ENCODE results near the gene EOMES.

Gene EOMES

GRCh38 chr3:27714692-27715453 lies 7.2 kb downstream of the EOMES start:
- H3K36me3 Mint-ChIP-seq (ENCODE audit: low read depth), result no peaks in the 10 kb centered on the region
- peak overlapping the region; percentile 92 for H3K4me3 Mint-ChIP-seq
- peaks cover 33% of the 10 kb centered on the region for H3K4me1 Mint-ChIP-seq
- peaks cover 98% of the 10 kb centered on the region for H3K27me3 Mint-ChIP-seq (ENCODE audit: low read depth, poor library complexity)
- H3K27ac Mint-ChIP-seq, result no peak overlapping the region
- DNase-seq, result peak; percentile 60
- TF ChIP-seq CTCF (IDR thresholded peaks at IDR 0.05), result no peak
- H3K9me3 Mint-ChIP-seq, result peaks cover 3% of the 10 kb centered on the region

- Mint-ChIP-seq H3K4me1 (peaks cover 33% of the 10 kb centered on the region), H3K4me3 (peak overlapping the region; percentile 92), H3K27me3 (ENCODE audit: low read depth, poor library complexity) (peaks cover 98% of the 10 kb centered on the region), H3K36me3 (ENCODE audit: low read depth) (no peaks in the 10 kb centered on the region), H3K9me3 (peaks cover 3% of the 10 kb centered on the region), H3K27ac (no peak overlapping the region)
- DNase-seq, result no peak
- no peak for TF ChIP-seq CTCF (IDR thresholded peaks at IDR 0.05)
Observed at GRCh38 chr3:27714146-27714526, 8.0 kb downstream of the EOMES start.

GRCh38 chr3:27713435-27714145 lies 8.5 kb downstream of the EOMES start:
- Mint-ChIP-seq H3K9me3 (peaks cover 3% of the 10 kb centered on the region), H3K27me3 (ENCODE audit: low read depth, poor library complexity) (peaks cover 98% of the 10 kb centered on the region), H3K27ac (no peak overlapping the region), H3K36me3 (ENCODE audit: low read depth) (no peaks in the 10 kb centered on the region), H3K4me1 (peaks cover 33% of the 10 kb centered on the region), H3K4me3 (peak overlapping the region; percentile 92)
- no peak for TF ChIP-seq CTCF (IDR thresholded peaks at IDR 0.05)
- DNase-seq, result no peak

GRCh38 chr3:27713078-27713423 lies 9.1 kb downstream of the EOMES start:
- H3K27ac Mint-ChIP-seq, result no peak overlapping the region
- H3K4me1 Mint-ChIP-seq, result peaks cover 33% of the 10 kb centered on the region
- no peaks in the 10 kb centered on the region for H3K36me3 Mint-ChIP-seq (ENCODE audit: low read depth)
- DNase-seq, result no peak
- no peak for TF ChIP-seq CTCF (IDR thresholded peaks at IDR 0.05)
- H3K4me3 Mint-ChIP-seq, result peak overlapping the region; percentile 92
- peaks cover 3% of the 10 kb centered on the region for H3K9me3 Mint-ChIP-seq
- H3K27me3 Mint-ChIP-seq (ENCODE audit: low read depth, poor library complexity), result peaks cover 96% of the 10 kb centered on the region

- no peak overlapping the region for H3K27ac Mint-ChIP-seq
- H3K4me1 Mint-ChIP-seq, result peaks cover 33% of the 10 kb centered on the region
- peaks cover 91% of the 10 kb centered on the region for H3K27me3 Mint-ChIP-seq (ENCODE audit: low read depth, poor library complexity)
- peaks cover under 1% of the 10 kb centered on the region for H3K9me3 Mint-ChIP-seq
- peak overlapping the region; percentile 92 for H3K4me3 Mint-ChIP-seq
- peak; percentile 79 for DNase-seq
- no peaks in the 10 kb centered on the region for H3K36me3 Mint-ChIP-seq (ENCODE audit: low read depth)
- TF ChIP-seq CTCF (IDR thresholded peaks at IDR 0.05), result peak; percentile 70
Observed at GRCh38 chr3:27712136-27713077, 9.7 kb downstream of the EOMES start.

Data from nephron progenitor cell (in vitro differentiated cells).